T-helper 17 cell (primary cell): Measurements from ENCODE around the gene VCAN. TPM values are rescaled to one million over a fixed set of nuclear protein-coding genes. Genes with fewer than 3 reads are reported as not detected.
A peak's percentile ranks its signal among the peaks of the same experiment; 100 is the strongest.

Experiments
- ATAC-seq: fragments of 150-1000 bp; cut with Tn5 transposase; 2 replicates; pipeline ENCODE4 v1.10.0; 2021; ENCODE audit warnings: mild to moderate bottlenecking, moderate library complexity
- DNase-seq, 3 donors: peaks; one replicate each; pipeline versions ENCODE4 v3.0.0 to v3.0.0-alpha.2; 2020 to 2021
- H3K9me3 ChIP-seq: one replicate; pipeline ENCODE4 v1.7.0; 2013; ENCODE audit warnings: low read length, mild to moderate bottlenecking; ENCODE audit not compliant: control insufficient read depth, poor library complexity, severe bottlenecking
- H3K27ac Mint-ChIP-seq: one replicate; pipeline ENCODE4 v1.8.0; 2022; ENCODE audit warnings: mild to moderate bottlenecking, moderate library complexity, mixed read lengths
- H3K27me3 Mint-ChIP-seq: one replicate; pipeline ENCODE4 v1.8.0; 2022; ENCODE audit warnings: mixed read lengths
- H3K36me3 Mint-ChIP-seq: one replicate; pipeline ENCODE4 v1.8.0; 2022; ENCODE audit warnings: low read depth, mixed read lengths
- H3K4me1 Mint-ChIP-seq: one replicate; pipeline ENCODE4 v1.8.0; 2022; ENCODE audit warnings: mild to moderate bottlenecking, mixed read lengths
- H3K4me3 Mint-ChIP-seq: one replicate; pipeline ENCODE4 v1.8.0; 2022; ENCODE audit warnings: mild to moderate bottlenecking, moderate library complexity, mixed read lengths
- total RNA-seq, 4 donors: library from RNA in 2 of 4; stranded (reverse) in 2 of 4; gene quantifications; one replicate each; pipeline ENCODE4 v1.2.3 and lab custom pipeline; 2022 to 2026

The VCAN gene
- total RNA-seq, 2 donors from 2014 or later: 8.0 to 34.2 TPM

- Mint-ChIP-seq H3K27ac (no peak overlapping the region), H3K4me1 (no peaks in the 10 kb centered on the region), H3K36me3 (no peaks in the 10 kb centered on the region), H3K27me3 (no peaks in the 10 kb centered on the region), H3K4me3 (no peak overlapping the region)
- DNase-seq: no peak
- no peak for ATAC-seq
- no peaks in the 10 kb centered on the region for H3K9me3 ChIP-seq
Observed at GRCh38 chr5:83444445-83444844, 27.1 kb upstream of the VCAN start.

GRCh38 chr5:83446253-83446947 is 25.1 kb upstream of the VCAN start:
- DNase-seq (no peak), ATAC-seq (no peak)
- Mint-ChIP-seq H3K4me1 (no peaks in the 10 kb centered on the region), H3K36me3 (no peaks in the 10 kb centered on the region), H3K4me3 (no peak overlapping the region), H3K27me3 (peaks cover 13% of the 10 kb centered on the region), H3K27ac (no peak overlapping the region)
- no peaks in the 10 kb centered on the region for H3K9me3 ChIP-seq

- Mint-ChIP-seq H3K27ac (no peak overlapping the region), H3K4me1 (no peaks in the 10 kb centered on the region), H3K4me3 (no peak overlapping the region), H3K27me3 (peaks cover 17% of the 10 kb centered on the region), H3K36me3 (no peaks in the 10 kb centered on the region)
- DNase-seq: no peak
- ATAC-seq: no peak
- no peaks in the 10 kb centered on the region for H3K9me3 ChIP-seq
Observed at GRCh38 chr5:83447533-83447932, 24.0 kb upstream of the VCAN start.

- ATAC-seq (no peak), DNase-seq (no peak)
- Mint-ChIP-seq H3K27ac (no peak overlapping the region), H3K4me3 (no peak overlapping the region), H3K4me1 (no peaks in the 10 kb centered on the region), H3K27me3 (peaks cover 17% of the 10 kb centered on the region), H3K36me3 (no peaks in the 10 kb centered on the region)
- no peaks in the 10 kb centered on the region for H3K9me3 ChIP-seq
Observed at GRCh38 chr5:83450183-83450966, 21.2 kb upstream of the VCAN start.

GRCh38 chr5:83450967-83451248 is 20.6 kb upstream of the VCAN start:
- H3K36me3 Mint-ChIP-seq: no peaks in the 10 kb centered on the region
- ATAC-seq (no peak), DNase-seq (no peak)
- H3K27me3 Mint-ChIP-seq: peaks cover 17% of the 10 kb centered on the region
- no peak overlapping the region for H3K27ac Mint-ChIP-seq
- no peaks in the 10 kb centered on the region for H3K9me3 ChIP-seq
- H3K4me3 Mint-ChIP-seq: no peak overlapping the region
- no peaks in the 10 kb centered on the region for H3K4me1 Mint-ChIP-seq

- H3K27ac Mint-ChIP-seq: no peak overlapping the region
- ATAC-seq (no peak), DNase-seq (no peak)
- H3K36me3 Mint-ChIP-seq: no peaks in the 10 kb centered on the region
- H3K27me3 Mint-ChIP-seq: peaks cover 17% of the 10 kb centered on the region
- H3K9me3 ChIP-seq: no peaks in the 10 kb centered on the region
- no peaks in the 10 kb centered on the region for H3K4me1 Mint-ChIP-seq
- H3K4me3 Mint-ChIP-seq: no peak overlapping the region
Observed at GRCh38 chr5:83451955-83452354, 19.6 kb upstream of the VCAN start.

- H3K4me1 Mint-ChIP-seq: no peaks in the 10 kb centered on the region
- ATAC-seq: no peak
- H3K9me3 ChIP-seq: no peaks in the 10 kb centered on the region
- no peak overlapping the region for H3K27ac Mint-ChIP-seq
- no peak overlapping the region for H3K4me3 Mint-ChIP-seq
- H3K27me3 Mint-ChIP-seq: peaks cover 17% of the 10 kb centered on the region
- no peaks in the 10 kb centered on the region for H3K36me3 Mint-ChIP-seq
- DNase-seq: no peak
Observed at GRCh38 chr5:83453937-83454336, 17.6 kb upstream of the VCAN start.

- H3K27ac Mint-ChIP-seq: no peak overlapping the region
- no peak overlapping the region for H3K4me3 Mint-ChIP-seq
- H3K9me3 ChIP-seq: no peaks in the 10 kb centered on the region
- peaks cover 3% of the 10 kb centered on the region for H3K36me3 Mint-ChIP-seq
- DNase-seq (no peak), ATAC-seq (no peak)
- peaks cover 43% of the 10 kb centered on the region for H3K27me3 Mint-ChIP-seq
- no peaks in the 10 kb centered on the region for H3K4me1 Mint-ChIP-seq
Observed at GRCh38 chr5:83464261-83464660, 7.3 kb upstream of the VCAN start.

GRCh38 chr5:83467371-83468035 is 4.0 kb upstream of the VCAN start:
- H3K9me3 ChIP-seq: no peaks in the 10 kb centered on the region
- H3K36me3 Mint-ChIP-seq: peaks cover 6% of the 10 kb centered on the region
- no peak for ATAC-seq
- peaks cover 9% of the 10 kb centered on the region for H3K4me1 Mint-ChIP-seq
- no peak for DNase-seq
- H3K4me3 Mint-ChIP-seq: no peak overlapping the region
- H3K27me3 Mint-ChIP-seq: peaks cover 73% of the 10 kb centered on the region
- no peak overlapping the region for H3K27ac Mint-ChIP-seq

- Mint-ChIP-seq H3K4me1 (peaks cover 22% of the 10 kb centered on the region), H3K27ac (no peak overlapping the region), H3K27me3 (peaks cover 84% of the 10 kb centered on the region), H3K4me3 (no peak overlapping the region), H3K36me3 (peaks cover 12% of the 10 kb centered on the region)
- no peak for ATAC-seq
- no peak for DNase-seq
- no peaks in the 10 kb centered on the region for H3K9me3 ChIP-seq
Observed at GRCh38 chr5:83469075-83469474, 2.5 kb upstream of the VCAN start.

- DNase-seq (no peak), ATAC-seq (no peak)
- Mint-ChIP-seq H3K4me3 (no peak overlapping the region), H3K4me1 (peaks cover 24% of the 10 kb centered on the region), H3K27ac (no peak overlapping the region), H3K27me3 (peaks cover 81% of the 10 kb centered on the region), H3K36me3 (peaks cover 12% of the 10 kb centered on the region)
- no peaks in the 10 kb centered on the region for H3K9me3 ChIP-seq
Observed at GRCh38 chr5:83470526-83471404, 779 bp upstream of the VCAN start.

- DNase-seq: no peak
- H3K36me3 Mint-ChIP-seq: peaks cover 12% of the 10 kb centered on the region
- H3K4me3 Mint-ChIP-seq: peak overlapping the region; percentile 98
- H3K9me3 ChIP-seq: no peaks in the 10 kb centered on the region
- no peak for ATAC-seq
- peaks cover 24% of the 10 kb centered on the region for H3K4me1 Mint-ChIP-seq
- no peak overlapping the region for H3K27ac Mint-ChIP-seq
- H3K27me3 Mint-ChIP-seq: peaks cover 82% of the 10 kb centered on the region
Observed at GRCh38 chr5:83472213-83472507, 616 bp downstream of the VCAN start.
